ENCODE results near the gene CRTC3. TPM values are rescaled to one million over a fixed set of nuclear protein-coding genes. Genes with fewer than 3 reads are reported as not detected.

The CRTC3 gene, protein sequence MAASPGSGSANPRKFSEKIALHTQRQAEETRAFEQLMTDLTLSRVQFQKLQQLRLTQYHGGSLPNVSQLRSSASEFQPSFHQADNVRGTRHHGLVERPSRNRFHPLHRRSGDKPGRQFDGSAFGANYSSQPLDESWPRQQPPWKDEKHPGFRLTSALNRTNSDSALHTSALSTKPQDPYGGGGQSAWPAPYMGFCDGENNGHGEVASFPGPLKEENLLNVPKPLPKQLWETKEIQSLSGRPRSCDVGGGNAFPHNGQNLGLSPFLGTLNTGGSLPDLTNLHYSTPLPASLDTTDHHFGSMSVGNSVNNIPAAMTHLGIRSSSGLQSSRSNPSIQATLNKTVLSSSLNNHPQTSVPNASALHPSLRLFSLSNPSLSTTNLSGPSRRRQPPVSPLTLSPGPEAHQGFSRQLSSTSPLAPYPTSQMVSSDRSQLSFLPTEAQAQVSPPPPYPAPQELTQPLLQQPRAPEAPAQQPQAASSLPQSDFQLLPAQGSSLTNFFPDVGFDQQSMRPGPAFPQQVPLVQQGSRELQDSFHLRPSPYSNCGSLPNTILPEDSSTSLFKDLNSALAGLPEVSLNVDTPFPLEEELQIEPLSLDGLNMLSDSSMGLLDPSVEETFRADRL
- 10 to 100 TPM in 6 of 8 experiments, 1 to 10 TPM in 2; 8.1 to 33.1 (median 11.8) TPM for total RNA-seq

DNA sequence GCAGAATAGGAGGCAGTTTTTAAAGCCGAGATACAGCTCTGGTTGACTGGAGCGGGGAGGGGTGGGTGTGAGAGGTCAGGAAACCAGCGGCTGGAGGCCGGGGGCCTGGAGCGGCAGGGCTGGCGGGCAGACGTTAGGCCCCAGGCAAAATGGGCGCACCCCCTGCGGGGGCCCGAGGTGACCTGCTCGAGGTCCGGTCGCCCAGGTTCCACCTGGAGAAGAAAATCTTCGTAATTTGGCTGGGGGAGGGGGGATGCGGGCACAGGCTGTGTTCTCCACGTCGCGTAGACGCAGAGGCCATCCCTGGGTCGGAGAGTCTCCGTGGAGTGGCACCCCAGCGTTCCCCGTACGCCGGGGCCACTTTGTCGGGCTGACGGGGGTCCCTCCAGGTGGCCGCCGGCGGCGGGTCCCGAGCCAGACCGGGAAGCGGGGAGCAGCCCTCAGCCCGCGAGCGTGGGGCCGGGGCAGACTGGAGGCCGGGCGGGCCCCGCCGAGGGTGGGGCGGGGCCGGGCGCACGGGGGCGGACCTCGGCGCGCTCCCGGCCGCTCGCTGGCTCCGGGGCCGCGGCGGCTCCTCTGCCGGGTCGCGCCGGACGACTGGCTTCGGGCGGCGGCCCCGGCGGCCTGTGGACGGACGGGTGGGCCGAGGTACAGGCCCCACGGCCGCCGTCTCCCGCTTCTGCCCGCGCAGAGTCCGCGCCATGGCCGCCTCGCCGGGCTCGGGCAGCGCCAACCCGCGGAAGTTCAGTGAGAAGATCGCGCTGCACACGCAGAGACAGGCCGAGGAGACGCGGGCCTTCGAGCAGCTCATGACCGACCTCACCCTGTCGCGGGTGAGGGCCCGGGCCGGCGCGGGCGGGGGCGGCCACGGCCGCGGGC, at the start of gene CRTC3:
Gene CRTC3 (plus strand): TSS at position 553 of the 879 bp plus-strand sequence. CDS start 149 bp downstream, at position 702.
- peak; percentile 77 to 89 (median 80) for ATAC-seq (replicated peaks in 6 of 8)
- peaks cover 6 to 10% of the 10 kb centered on the region in 2 donors for H3K4me1 ChIP-seq (replicated peaks in 1 of 2)
- H3K4me3 ChIP-seq, result peak within 1 kb of the TSS; percentile 48 to 61 (median 57)
- H3K27ac ChIP-seq, result peak within 1 kb of the TSS; percentile 72 to 88
- WGBS, 10 experiments, result 0 to 13% methylated on average over 3 to 5 of the region's 104 CpGs; no CpG with 5 or more reads in 8 of the 10 experiments
- in situ Hi-C loops (cut with MboI; ENCODE audit: low pct_unique_long_range_greater_than_20kb in 2 of 9, low sequenced_read_pairs in 9 of 9, unreplicated experiment in 9 of 9), result no loop called here

DNA sequence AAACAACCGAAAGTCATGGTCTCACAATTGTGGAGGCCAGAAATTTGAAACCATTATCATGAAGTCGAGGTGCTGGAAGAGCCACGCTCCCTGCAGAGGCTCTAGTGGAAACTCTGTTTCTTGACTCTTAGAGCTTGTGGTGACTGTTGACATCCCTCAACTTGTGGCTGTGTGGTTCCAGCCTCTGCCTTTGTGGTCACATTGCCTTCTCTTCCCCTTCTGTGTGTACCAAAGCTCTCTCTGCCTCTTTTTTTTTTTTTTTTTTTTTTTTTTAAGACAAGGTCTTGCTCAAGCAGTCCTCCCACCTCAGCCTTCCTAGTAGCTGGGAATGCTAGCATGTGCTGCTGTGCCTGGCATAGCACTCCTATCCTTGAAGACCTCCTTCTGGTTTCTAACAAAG, 48.7 kb upstream of the CRTC3 start:
- Histone ChIP-seq H3K4me1 (replicated peaks in 1 of 2) (no peaks in the 10 kb centered on the region), H3K27ac (no peak overlapping the region), H3K4me3 (no peak overlapping the region)
- 84 to 90% (median 86%) methylated on average over 2 of the region's 3 CpGs; no CpG with 5 or more reads in 7 of the 10 experiments for WGBS, 10 experiments
- in situ Hi-C loops (cut with MboI; ENCODE audit: low pct_unique_long_range_greater_than_20kb in 2 of 9, low sequenced_read_pairs in 9 of 9, unreplicated experiment in 9 of 9), result loop anchor here in 2 of 9 experiments (25.0 kb wide), 2 partner anchors 144 to 169 kb away; no protein-coding TSS in a partner anchor
- no peak for ATAC-seq (replicated peaks in 6 of 8)

- in situ Hi-C loops (cut with MboI; ENCODE audit: low pct_unique_long_range_greater_than_20kb in 2 of 9, low sequenced_read_pairs in 9 of 9, unreplicated experiment in 9 of 9), result loop anchor here in 2 of 9 experiments (25.0 kb wide), 2 partner anchors 145 to 170 kb away; no protein-coding TSS in a partner anchor
- peak in 6 of 8 experiments; percentile 28 to 69 (median 56) for ATAC-seq (replicated peaks in 6 of 8)
- Histone ChIP-seq H3K27ac (no peak overlapping the region), H3K4me3 (no peak overlapping the region), H3K4me1 (replicated peaks in 1 of 2) (no peaks in the 10 kb centered on the region)
- WGBS, 10 experiments, result 14 to 66% (median 37%) methylated on average over 1 to 7 of the region's 7 CpGs
Measured at GRCh38 chr15:90482124-90483011, 47.4 kb upstream of the CRTC3 start.

DNA sequence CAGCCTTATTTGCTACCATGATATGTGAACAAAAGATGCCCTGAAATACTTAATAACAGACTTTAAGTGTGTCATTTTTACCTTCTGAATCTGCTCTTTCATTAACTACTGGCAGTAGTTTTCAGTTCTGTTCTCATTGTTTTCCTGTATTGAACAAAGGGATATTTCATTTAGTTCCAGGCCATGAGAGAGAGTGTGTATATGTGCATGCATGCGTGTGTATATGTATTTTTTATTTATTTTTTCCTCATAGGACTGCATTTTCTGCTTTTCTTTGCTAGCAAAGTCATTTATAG, 46.8 kb upstream of the CRTC3 start:
- in situ Hi-C loops (cut with MboI; ENCODE audit: low pct_unique_long_range_greater_than_20kb in 2 of 9, low sequenced_read_pairs in 9 of 9, unreplicated experiment in 9 of 9), result loop anchor here in 2 of 9 experiments (25.0 kb wide), 2 partner anchors 146 to 171 kb away; no protein-coding TSS in a partner anchor
- no peak overlapping the region for H3K4me3 ChIP-seq
- H3K4me1 ChIP-seq (replicated peaks in 1 of 2), result no peaks in the 10 kb centered on the region
- H3K27ac ChIP-seq, result no peak overlapping the region
- 0 to 88% (median 40%) methylated on average over 1 of the region's 1 CpG; no CpG with 5 or more reads in 1 of the 10 experiments for WGBS, 10 experiments
- ATAC-seq (replicated peaks in 6 of 8), result no peak

- in situ Hi-C loops (cut with MboI; ENCODE audit: low pct_unique_long_range_greater_than_20kb in 2 of 9, low sequenced_read_pairs in 9 of 9, unreplicated experiment in 9 of 9), result loop anchor here in 2 of 9 experiments (25.0 kb wide), 2 partner anchors 146 to 171 kb away; no protein-coding TSS in a partner anchor
Measured at GRCh38 chr15:90483637-90484036, 46.1 kb upstream of the CRTC3 start.

GRCh38 chr15:90487186-90487585, 42.5 kb upstream of the CRTC3 start:
- Histone ChIP-seq H3K4me3 (no peak overlapping the region), H3K4me1 (replicated peaks in 1 of 2) (no peaks in the 10 kb centered on the region), H3K27ac (no peak overlapping the region)
- 75 to 100% (median 92%) methylated on average over 2 to 7 of the region's 8 CpGs; no CpG with 5 or more reads in 2 of the 10 experiments for WGBS, 10 experiments
- in situ Hi-C loops (cut with MboI; ENCODE audit: low pct_unique_long_range_greater_than_20kb in 2 of 9, low sequenced_read_pairs in 9 of 9, unreplicated experiment in 9 of 9), result loop anchor here in 2 of 9 experiments (25.0 kb wide), 2 partner anchors 150 to 175 kb away; no protein-coding TSS in a partner anchor
- no peak for ATAC-seq (replicated peaks in 6 of 8)

More at GRCh38 chr15:90483637-90484036, 46.1 kb upstream of the CRTC3 start:
- H3K27ac ChIP-seq, result no peak overlapping the region
- H3K4me1 ChIP-seq (replicated peaks in 1 of 2), result no peaks in the 10 kb centered on the region
- no peak overlapping the region for H3K4me3 ChIP-seq
- WGBS, 10 experiments, result 60 to 100% (median 100%) methylated on average over 1 to 2 of the region's 2 CpGs; no CpG with 5 or more reads in 5 of the 10 experiments
- ATAC-seq (replicated peaks in 6 of 8), result no peak

GRCh38 chr15:90489514-90489913, 40.2 kb upstream of the CRTC3 start:
- H3K4me3 ChIP-seq, result no peak overlapping the region
- peak in 2 of 8 experiments; percentile 39 for ATAC-seq (replicated peaks in 6 of 8)
- H3K4me1 ChIP-seq (replicated peaks in 1 of 2), result no peaks in the 10 kb centered on the region
- in situ Hi-C loops (cut with MboI; ENCODE audit: low pct_unique_long_range_greater_than_20kb in 2 of 9, low sequenced_read_pairs in 9 of 9, unreplicated experiment in 9 of 9), result loop anchor here in 2 of 9 experiments (25.0 kb wide), 2 partner anchors 152 to 177 kb away; no protein-coding TSS in a partner anchor
- 60 to 100% (median 88%) methylated on average over 1 of the region's 1 CpG; no CpG with 5 or more reads in 3 of the 10 experiments for WGBS, 10 experiments
- no peak overlapping the region for H3K27ac ChIP-seq

DNA sequence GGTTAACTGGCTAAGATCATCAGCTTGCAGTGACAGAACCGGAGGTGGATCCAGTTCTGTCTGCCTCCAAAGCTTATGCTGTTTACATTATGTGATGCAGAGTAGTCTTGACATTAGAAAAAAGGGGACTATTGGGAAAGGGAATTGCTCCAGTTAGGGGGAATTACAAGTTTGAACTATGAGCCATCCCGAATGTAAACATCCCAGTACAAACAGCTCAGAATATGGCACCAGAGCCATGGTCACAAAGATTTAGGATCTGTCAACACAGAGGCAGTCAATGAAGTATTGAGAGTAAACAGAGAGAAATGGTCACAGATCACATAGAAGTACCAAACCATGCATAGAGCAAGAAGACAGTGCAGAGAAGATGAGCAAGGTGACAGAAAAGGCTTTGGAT, 39.8 kb upstream of the CRTC3 start:
- ATAC-seq (replicated peaks in 6 of 8), result peak in 1 of 8 experiments; percentile 60
- Histone ChIP-seq H3K27ac (no peak overlapping the region), H3K4me3 (no peak overlapping the region), H3K4me1 (replicated peaks in 1 of 2) (no peaks in the 10 kb centered on the region)
- in situ Hi-C loops (cut with MboI; ENCODE audit: low pct_unique_long_range_greater_than_20kb in 2 of 9, low sequenced_read_pairs in 9 of 9, unreplicated experiment in 9 of 9), result loop anchor here in 2 of 9 experiments (25.0 kb wide), 2 partner anchors 153 to 178 kb away; no protein-coding TSS in a partner anchor
- 50 to 100% (median 90%) methylated on average over 1 to 2 of the region's 2 CpGs; no CpG with 5 or more reads in 2 of the 10 experiments for WGBS, 10 experiments

GRCh38 chr15:90493647-90494046, 36.1 kb upstream of the CRTC3 start:
- Histone ChIP-seq H3K4me1 (replicated peaks in 1 of 2) (no peaks in the 10 kb centered on the region), H3K27ac (no peak overlapping the region), H3K4me3 (no peak overlapping the region)
- in situ Hi-C loops (cut with MboI; ENCODE audit: low pct_unique_long_range_greater_than_20kb in 2 of 9, low sequenced_read_pairs in 9 of 9, unreplicated experiment in 9 of 9), result loop anchor here in 2 of 9 experiments (25.0 kb wide), 2 partner anchors 156 to 181 kb away; no protein-coding TSS in a partner anchor
- ATAC-seq (replicated peaks in 6 of 8), result peak in 1 of 8 experiments; percentile 37

DNA sequence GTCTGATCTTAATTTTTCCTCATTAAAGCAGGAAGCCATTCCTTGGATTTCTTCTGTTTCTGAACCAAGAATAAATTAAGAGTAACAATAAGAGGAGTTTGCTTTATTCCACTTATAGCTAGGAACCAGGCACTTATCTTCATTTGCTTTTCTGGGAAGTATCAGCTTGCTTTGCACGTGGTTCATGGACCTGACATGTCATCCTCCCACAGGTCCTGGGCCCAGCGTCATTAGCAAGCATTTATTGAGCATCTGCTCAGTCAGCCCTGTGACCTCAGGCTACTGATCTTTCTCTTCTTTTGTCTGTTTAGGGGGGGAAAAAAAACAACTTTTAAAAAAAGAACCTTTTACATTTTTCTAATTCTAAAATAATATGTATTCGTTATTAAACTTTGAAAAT, 34.7 kb upstream of the CRTC3 start:
- peak in 1 of 8 experiments; percentile 68 for ATAC-seq (replicated peaks in 6 of 8)
- Histone ChIP-seq H3K27ac (no peak overlapping the region), H3K4me3 (no peak overlapping the region), H3K4me1 (replicated peaks in 1 of 2) (no peaks in the 10 kb centered on the region)
- in situ Hi-C loops (cut with MboI; ENCODE audit: low pct_unique_long_range_greater_than_20kb in 2 of 9, low sequenced_read_pairs in 9 of 9, unreplicated experiment in 9 of 9), result loop anchor here in 2 of 9 experiments (25.0 kb wide), 2 partner anchors 158 to 183 kb away; no protein-coding TSS in a partner anchor
- 65 to 100% (median 85%) methylated on average over 1 to 3 of the region's 3 CpGs for WGBS, 10 experiments

DNA sequence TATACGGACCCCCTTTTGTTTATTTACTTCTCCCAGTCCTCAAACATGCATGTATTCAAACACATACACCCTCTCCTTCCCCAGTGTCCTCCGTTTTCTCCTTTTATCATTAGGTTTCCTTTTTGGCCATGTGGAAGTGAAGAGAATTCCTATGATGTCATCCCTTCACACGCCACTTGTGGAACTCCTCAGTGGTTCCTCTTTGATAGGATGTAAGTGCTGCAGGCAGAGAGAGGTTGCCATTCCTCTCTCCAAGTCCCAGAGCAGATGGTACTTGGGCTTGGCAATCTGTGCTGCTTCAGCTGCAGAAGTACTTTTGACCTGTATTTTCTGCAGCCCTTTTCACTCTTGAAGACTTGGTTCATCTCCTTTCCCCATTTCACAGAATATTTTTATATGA, 32.9 kb upstream of the CRTC3 start:
- no peaks in the 10 kb centered on the region for H3K4me1 ChIP-seq (replicated peaks in 1 of 2)
- no peak for ATAC-seq (replicated peaks in 6 of 8)
- no peak overlapping the region for H3K4me3 ChIP-seq
- no peak overlapping the region for H3K27ac ChIP-seq
- WGBS, 10 experiments, result 33 to 92% (median 73%) methylated on average over 2 to 3 of the region's 3 CpGs; no CpG with 5 or more reads in 1 of the 10 experiments
- in situ Hi-C loops (cut with MboI; ENCODE audit: low pct_unique_long_range_greater_than_20kb in 2 of 9, low sequenced_read_pairs in 9 of 9, unreplicated experiment in 9 of 9), result loop anchor here in 2 of 9 experiments (25.0 kb wide), 2 partner anchors 159 to 184 kb away; no protein-coding TSS in a partner anchor

Data from motor neuron (in vitro differentiated cells).